Heart right ventricle (tissue), 16 donors: Measurements from ENCODE around the gene C1QTNF4. TPM values are rescaled to one million over a fixed set of nuclear protein-coding genes. Genes with fewer than 3 reads are reported as not detected.
"Not testable (repeated sequence)": the region's sequence is repeated elsewhere in the genome, so short reads cannot be mapped to it uniquely, and the experiment has no call there.

Experiments used
- ATAC-seq, 8 donors: fragments of 200-7000 bp; cut with Tn5 transposase; one replicate each; pipeline ENCODE4 v1.9.1; 2020; ENCODE audit warnings: mild to moderate bottlenecking in 8 of 8, moderate library complexity in 8 of 8, moderate number of reproducible peaks in 1 of 8
- DNase-seq, 2 donors: peaks; one replicate each; pipeline ENCODE4 v3.0.0-alpha.2; 2020
- H3K27ac ChIP-seq, 10 donors: fragments of 200-600 bp; sonication (generic) in 2 of 10; one replicate each; pipeline versions ENCODE4 v1.5.0 to v1.8.0; 2020 to 2022; ENCODE audit warnings: mild to moderate bottlenecking in 3 of 10
- H3K27me3 ChIP-seq, 7 donors: fragments of 200-600 bp; one replicate each; pipeline ENCODE4 v1.8.0; 2021 to 2022; ENCODE audit warnings: mild to moderate bottlenecking in 2 of 7
- H3K36me3 ChIP-seq, 9 donors: fragments of 200-600 bp; sonication (generic) in 1 of 9; one replicate each; pipeline versions ENCODE4 v1.5.0 to v1.8.0; 2020 to 2022; ENCODE audit warnings: mild to moderate bottlenecking in 2 of 9
- H3K4me1 ChIP-seq, 9 donors: fragments of 200-600 bp; sonication (generic) in 1 of 9; one replicate each; pipeline versions ENCODE4 v1.5.0 to v1.8.0; 2020 to 2022; ENCODE audit warnings: mild to moderate bottlenecking in 4 of 9
- H3K4me3 ChIP-seq, 10 donors: fragments of 200-600 bp; sonication (generic) in 2 of 10; one replicate each; pipeline versions ENCODE4 v1.5.0 to v1.8.0; 2020 to 2022; ENCODE audit warnings: mild to moderate bottlenecking in 7 of 10, moderate library complexity in 2 of 10
- H3K9me3 ChIP-seq, 11 donors: fragments of 200-600 bp in 10 of 11; sonication (generic) in 2 of 11; one replicate each; pipeline versions ENCODE4 v1.5.0 to v1.8.0; 2013 to 2022; ENCODE audit warnings: mild to moderate bottlenecking in 2 of 11, control low read depth in 1 of 11, moderate library complexity in 1 of 11
- CTCF ChIP-seq, 9 donors: fragments of 200-600 bp; sonication (generic) in 2 of 9; IDR thresholded peaks; one replicate each; pipeline versions ENCODE4 v1.5.0 to v1.8.0; 2021 to 2022; ENCODE audit warnings: antibody characterized with exemption in 9 of 9, mild to moderate bottlenecking in 5 of 9, moderate library complexity in 1 of 9
- WGBS, 2 donors: extraction: QIAGEN DNeasy Blood & Tissue Kit; methylation state at CpG; one replicate each; pipeline ENCODE4 v1.1.7; 2013; ENCODE audit warnings: inconsistent platforms in 1 of 2; 5-methylcytosine and 5-hydroxymethylcytosine counted together
- intact Hi-C, 10 donors: fragments of 100-400 bp; cut with DNase I; formaldehyde crosslinking; loops; one replicate each; pipeline versions ENCODE4 v1.11.1 to v1.14.2; 2022
- long read RNA-seq, 3 donors: library from polyadenylated mRNA; unstranded; transcript quantifications; one replicate each; pipeline ENCODE4 v2.0.0, GENCODE V29; 2020 to 2021
- polyA plus RNA-seq, 2 donors: library from polyadenylated mRNA; stranded (reverse); fragments of 200-250 nt; gene quantifications; one replicate each; pipeline ENCODE4 v1.2.3, GENCODE V29; 2013
- total RNA-seq, 10 donors: library from RNA; stranded (reverse); fragmentation: NEBNext Ultra II Directional in 3 of 10; extraction: Animal tissue kit (Norgen Biotek cat#: 25700) in 3 of 10; gene quantifications; one replicate each; pipeline versions ENCODE4 v1.2.1 to v1.2.4, GENCODE V29; 2021 to 2023
- donor health status: Arrhythmogenic right ventricular cardiomyopathy.
- donor health status: ischemic (EF 13 %, LVEDD 7.1; RV severe dilation, severe dysfunction).
- donor health status: healthy with polysubstance abuse.
- donor health status: DM: no; HTN: yes; CAD: no.
- donor health status: DM: no; HTN: no; CAD: no.
- donor health status: ischemic (EF 25% LVEDD 6.9; RV normal size, moderate dysfunction).
- donor health status: ischemic (EF 25% LVEDD 5.7; RV mildly dilated, moderate dysfunction).
- donor health status: healthy.
- donor health status: DM: yes; HTN: yes; CAD: no.
- donor health status: Ischemic cardiomyopathy.
- donor health status: ischemic (EF 35%, LVEDD 5.7; RV mildly dilated, moderate dysfunction).
- donor health status: nonischemic (EF 11% LVEDD 7.7; RV severe dilation, severe dysfunction).
- donor health status: DM: yes; HTN: yes; CAD: no.
- donor health status: PGD.
- donor health status: ischemic (EF 29% LVEDD 5.4; RV normal size, mild dysfunction).
- donor health status: nonischemic (EF 23%, LVEDD 6.1; RV moderate dilation, normal function).

C1QTNF4 gene
- total RNA-seq: under 1 TPM in 9 of 10 donors, not detected in 1; 0.15 to 0.85 (median 0.37) TPM
- 1 to 10 TPM; 1.2 to 1.4 TPM for polyA plus RNA-seq
- long read RNA-seq, donor 1, partial matches to known transcripts: 0 of 2 reads
- long read RNA-seq, donor 1, other reads (novel, unspliced or antisense): 2 of 2 reads
- long read RNA-seq, donor 2: 0 reads
- long read RNA-seq, donor 3, partial matches to known transcripts: 0 of 1 reads
- long read RNA-seq, donor 3, other reads (novel, unspliced or antisense): 1 of 1 reads

- ATAC-seq: no peak
Measured at GRCh38 chr11:47593934-47594855, at the start of gene C1QTNF4. Gene C1QTNF4, minus strand, starts transcription at chr11:47594411. Its CDS starts 3,601 bp downstream, at chr11:47590810.

GRCh38 chr11:47642099-47642855 is 48.1 kb upstream of the C1QTNF4 start, which contains the start of gene MTCH2:
Gene MTCH2, minus strand, starts transcription at chr11:47642559. Its CDS starts 94 bp downstream, at chr11:47642465.
- peak; percentile 10 to 68 (median 39) for TF ChIP-seq CTCF (IDR thresholded peaks at IDR 0.05)

More at GRCh38 chr11:47593934-47594855, at the start of gene C1QTNF4:
- Histone ChIP-seq H3K27me3 (peaks cover 0 to 60% (median 50%) of the 10 kb centered on the region in 7 donors), H3K36me3 (no peaks in the 10 kb centered on the region), H3K4me3 (peak within 1 kb of the TSS in 7 of 10 donors; percentile 15 to 34 (median 21)), H3K9me3 (no peaks in the 10 kb centered on the region), H3K27ac (no peak within 1 kb of the TSS), H3K4me1 (peaks cover 2 to 23% (median 18%) of the 10 kb centered on the region in 9 donors)
- 3 to 4% methylated on average over 47 to 48 of the region's 48 CpGs for WGBS, 2 donors
- no peak for DNase-seq
- TF ChIP-seq CTCF (IDR thresholded peaks at IDR 0.05): no peak
- intact Hi-C loops: no loop called here

GRCh38 chr11:47641600-47642098 is 47.4 kb upstream of the C1QTNF4 start:
- intact Hi-C loops: loop anchor here in 7 of 10 donors (1.0 to 10.0 kb wide), 8 partner anchors 73 to 213 kb away; partner anchors contain the start of genes AGBL2 (in 4 of the 7), NUP160 (in 4 of the 7) and FNBP4 (in 1 of the 7)
- Histone ChIP-seq H3K9me3 (no peaks in the 10 kb centered on the region), H3K4me3 (peak overlapping the region; percentile 49 to 98 (median 79)), H3K36me3 (peaks cover 0 to 33% (median 0%) of the 10 kb centered on the region in 9 donors), H3K4me1 (peaks cover 2 to 23% (median 20%) of the 10 kb centered on the region in 9 donors), H3K27ac (peak overlapping the region; percentile 12 to 97 (median 90)), H3K27me3 (no peaks in the 10 kb centered on the region)
- ATAC-seq (no peak), DNase-seq (no peak)
- no peak for TF ChIP-seq CTCF (IDR thresholded peaks at IDR 0.05)
- WGBS, 2 donors: 5 to 7% methylated on average over 14 of the region's 14 CpGs

More at GRCh38 chr11:47642099-47642855, 48.1 kb upstream of the C1QTNF4 start, which contains the start of gene MTCH2:
- Histone ChIP-seq H3K27ac (peak within 1 kb of the TSS; percentile 64 to 97 (median 90)), H3K36me3 (peaks cover 0 to 27% (median 0%) of the 10 kb centered on the region in 9 donors), H3K4me3 (peak within 1 kb of the TSS; percentile 49 to 98 (median 79)), H3K9me3 (no peaks in the 10 kb centered on the region), H3K27me3 (no peaks in the 10 kb centered on the region), H3K4me1 (peaks cover 2 to 23% (median 20%) of the 10 kb centered on the region in 9 donors)
- DNase-seq (peak; percentile 96), ATAC-seq (peak; percentile 97 to 99 (median 98))
- WGBS, 2 donors: 0 to 1% methylated on average over 68 to 78 of the region's 78 CpGs
- intact Hi-C loops: loop anchor here in 7 of 10 donors (1.0 to 10.0 kb wide), 8 partner anchors 73 to 213 kb away; partner anchors contain the start of genes AGBL2 (in 4 of the 7), NUP160 (in 4 of the 7) and FNBP4 (in 1 of the 7)

- 73% methylated on average over 6 of the region's 6 CpGs for WGBS, 2 donors
- DNase-seq, H3K27ac ChIP-seq, H3K4me3 ChIP-seq, H3K9me3 ChIP-seq, ATAC-seq, H3K27me3 ChIP-seq: not testable (repeated sequence)
- H3K4me1 ChIP-seq: peaks cover 2 to 23% (median 20%) of the 10 kb centered on the region in 9 donors
- intact Hi-C loops: loop anchor here in 6 of 10 donors (5.0 to 10.0 kb wide), 6 partner anchors 74 to 214 kb away; partner anchors contain the start of genes AGBL2 (in 3 of the 6), NUP160 (in 3 of the 6) and FNBP4 (in 1 of the 6)
- peaks cover 0 to 44% (median 0%) of the 10 kb centered on the region in 9 donors for H3K36me3 ChIP-seq
Measured at GRCh38 chr11:47640506-47640905, 46.3 kb upstream of the C1QTNF4 start.

GRCh38 chr11:47636331-47636730 is 42.1 kb upstream of the C1QTNF4 start:
- ATAC-seq, H3K27me3 ChIP-seq, H3K4me3 ChIP-seq, H3K27ac ChIP-seq, intact Hi-C loops, DNase-seq, H3K9me3 ChIP-seq: not testable (repeated sequence)
- H3K36me3 ChIP-seq: peaks cover 0 to 86% (median 27%) of the 10 kb centered on the region in 9 donors
- H3K4me1 ChIP-seq: peaks cover 2 to 12% (median 11%) of the 10 kb centered on the region in 9 donors
- 87 to 98% methylated on average over 11 of the region's 11 CpGs for WGBS, 2 donors
